Measurements from ENCODE around the gene FAM32A.

The FAM32A gene

GRCh38 chr19:16185123-16185767, at the start of gene FAM32A:
TSS of gene FAM32A (plus strand) at chr19:16185410. CDS start at chr19:16185443, 33 bp downstream.
- DNase-seq (ENCODE audit: low spot score), result peak; percentile 98

DNA sequence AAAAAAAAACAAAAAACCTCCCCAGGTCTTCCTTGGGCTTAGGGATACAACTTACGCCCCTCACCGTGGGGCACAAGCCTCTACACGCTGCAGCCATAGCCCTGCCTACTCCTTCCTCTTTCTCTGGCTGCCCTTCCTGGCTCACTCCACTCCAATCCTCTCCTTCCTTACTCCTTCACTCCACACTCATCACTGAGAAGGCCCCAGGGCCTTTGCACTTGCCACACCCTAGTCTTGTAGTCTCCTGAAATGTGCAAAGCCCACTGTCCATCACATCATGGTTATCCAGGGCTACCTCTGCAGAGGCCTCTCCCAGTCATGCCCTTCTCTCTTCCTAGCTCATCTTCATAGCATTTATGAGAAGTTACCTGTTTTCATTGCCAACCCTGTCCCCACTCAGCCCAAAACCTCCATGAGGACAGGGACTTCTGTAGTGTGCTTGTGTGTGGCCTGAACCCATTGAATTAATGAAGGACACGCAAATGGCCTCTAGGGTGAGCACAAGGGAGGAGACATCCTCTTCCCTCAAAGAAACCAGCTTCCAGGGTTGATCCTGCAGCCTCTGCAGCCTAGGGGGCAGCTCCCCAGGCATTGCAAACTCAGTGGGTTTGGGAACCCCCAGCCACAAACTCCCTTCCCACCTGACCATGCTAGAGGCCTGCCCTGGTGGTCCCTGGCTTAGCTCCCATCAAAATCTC, 49.6 kb upstream of the FAM32A start:
- no peak for DNase-seq (ENCODE audit: low spot score)

- no peak for DNase-seq (ENCODE audit: low spot score)
Measured at GRCh38 chr19:16136185-16136999, 48.8 kb upstream of the FAM32A start.

DNA sequence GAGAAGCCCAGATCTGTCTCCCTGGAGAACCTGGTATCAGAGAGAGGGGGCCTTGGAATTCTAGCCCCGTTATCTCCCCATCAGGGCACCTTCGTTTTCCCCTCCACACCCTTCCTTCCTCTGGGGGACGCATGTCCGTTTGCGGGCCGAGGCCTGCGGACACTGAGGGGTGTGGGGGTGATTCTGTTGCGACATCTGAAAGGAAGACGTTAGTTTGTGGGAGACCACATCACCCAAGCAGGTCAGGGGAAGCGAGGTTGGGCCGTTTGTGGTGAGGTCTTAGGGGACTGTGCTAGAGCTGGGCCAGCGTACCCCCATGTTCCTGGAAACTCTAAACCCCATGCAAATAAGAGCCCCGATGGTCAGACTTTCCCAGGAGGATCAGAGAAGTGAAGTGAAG, 45.5 kb upstream of the FAM32A start:
- no peak for DNase-seq (ENCODE audit: low spot score)

DNA sequence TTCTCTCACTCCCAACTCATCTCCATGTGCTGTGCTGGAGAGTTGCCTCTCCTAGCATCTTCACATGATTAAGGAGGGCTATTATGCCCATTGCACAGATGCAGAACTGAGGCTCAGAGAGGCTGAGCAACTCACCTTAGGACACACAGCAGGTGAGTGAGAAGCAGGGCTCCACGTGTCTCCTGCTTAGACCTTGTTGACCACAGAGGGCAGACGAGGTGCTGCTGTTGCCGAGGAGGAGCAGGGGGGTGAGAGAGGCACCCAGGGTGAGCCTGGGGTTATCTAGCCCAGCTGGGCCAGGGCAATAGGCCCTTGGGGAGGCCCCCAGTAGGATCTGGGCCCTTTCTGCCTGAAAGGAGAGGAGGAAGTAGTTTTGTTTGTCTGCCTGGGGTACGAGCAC, 44.2 kb upstream of the FAM32A start:
- DNase-seq (ENCODE audit: low spot score), result no peak

DNA sequence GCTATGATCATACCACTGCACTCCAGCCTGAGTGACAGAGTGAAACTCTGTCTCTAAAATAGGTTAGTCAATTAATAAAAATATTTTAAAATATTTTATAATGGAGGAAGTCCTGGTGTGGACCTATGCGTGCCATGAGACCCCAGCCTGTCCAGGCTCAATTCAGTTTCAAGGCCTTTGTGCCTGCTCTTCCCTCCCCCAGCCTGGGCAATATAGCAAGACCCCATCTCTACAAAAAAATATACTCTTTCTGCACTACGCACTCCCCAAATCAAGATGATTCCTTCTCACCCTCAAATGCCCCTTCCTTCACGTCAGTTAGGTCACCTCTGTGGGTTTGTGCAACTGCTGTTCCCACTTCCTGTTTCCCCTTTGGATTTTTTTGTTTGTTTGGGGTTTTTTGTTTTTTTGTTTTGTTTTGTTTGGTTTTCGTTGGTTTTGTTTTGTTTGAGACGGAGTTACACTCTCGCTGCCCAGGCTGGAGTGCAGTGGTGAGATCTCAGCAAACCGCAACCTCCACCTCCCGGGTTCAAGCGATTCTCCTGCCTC, 43.1 kb upstream of the FAM32A start:
- DNase-seq (ENCODE audit: low spot score), result no peak

DNA sequence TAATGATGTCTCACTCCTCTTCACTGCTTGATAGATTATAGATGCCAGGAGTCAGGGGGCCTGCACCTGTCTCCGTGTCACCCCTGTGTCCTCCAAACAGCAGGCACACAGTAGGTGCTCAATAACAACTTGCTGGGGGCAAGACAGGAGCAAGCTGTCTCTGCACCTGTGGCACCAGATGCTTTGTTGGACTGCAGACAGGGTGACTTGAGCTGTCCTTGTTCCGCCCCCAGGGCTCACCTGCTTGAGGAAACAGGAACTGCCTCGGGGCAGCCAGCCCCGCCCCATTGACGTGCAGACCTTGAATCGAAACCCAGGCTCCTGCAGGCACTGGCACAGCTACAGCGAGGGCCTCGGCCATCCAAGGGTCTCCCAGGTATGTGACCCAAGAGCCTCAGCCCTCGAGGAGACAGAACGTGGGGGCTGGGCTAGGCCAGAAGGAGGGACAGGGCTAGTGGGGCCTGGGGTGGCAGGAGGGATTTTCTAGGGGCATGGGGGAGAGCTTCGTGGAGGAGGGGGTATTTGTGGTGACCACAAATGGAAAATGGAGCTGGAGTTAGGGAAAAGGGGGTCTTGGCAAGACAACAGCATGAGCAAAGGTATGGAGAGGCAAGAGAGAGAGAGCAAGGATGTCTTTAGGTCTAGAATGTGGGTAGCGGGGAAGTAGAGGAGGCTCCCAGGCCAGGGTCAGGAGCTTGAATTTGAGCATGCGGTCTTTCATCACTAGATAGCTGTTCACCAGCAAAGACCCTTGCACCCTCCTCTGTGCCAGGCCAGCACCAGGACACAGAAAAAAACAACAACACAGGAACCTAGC, 41.6 kb upstream of the FAM32A start, which contains the start of gene HSH2D:
HSH2D (plus strand) TSS at position 287 of the 817 bp plus-strand sequence. CDS start 5,066 bp downstream, outside the sequence.
- no peak for DNase-seq (ENCODE audit: low spot score)

DNA sequence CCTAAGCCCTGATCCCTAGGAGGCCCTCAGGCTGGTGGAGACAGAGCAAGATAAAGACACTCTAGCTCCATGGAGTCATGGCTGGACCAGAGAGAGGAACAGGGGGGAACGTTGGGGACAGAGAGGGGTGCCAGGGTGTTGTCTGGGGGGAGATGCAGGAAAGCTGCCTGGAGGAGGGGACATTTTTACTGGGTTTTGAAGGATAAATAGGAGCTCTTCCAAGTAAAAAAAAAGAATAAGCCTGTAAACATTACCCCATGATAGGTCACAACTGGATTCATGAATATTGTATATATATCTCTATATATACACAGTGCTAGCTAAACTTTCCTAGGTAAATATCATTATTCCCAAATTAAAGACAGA, 41.0 kb upstream of the FAM32A start:
- DNase-seq (ENCODE audit: low spot score), result no peak

DNA sequence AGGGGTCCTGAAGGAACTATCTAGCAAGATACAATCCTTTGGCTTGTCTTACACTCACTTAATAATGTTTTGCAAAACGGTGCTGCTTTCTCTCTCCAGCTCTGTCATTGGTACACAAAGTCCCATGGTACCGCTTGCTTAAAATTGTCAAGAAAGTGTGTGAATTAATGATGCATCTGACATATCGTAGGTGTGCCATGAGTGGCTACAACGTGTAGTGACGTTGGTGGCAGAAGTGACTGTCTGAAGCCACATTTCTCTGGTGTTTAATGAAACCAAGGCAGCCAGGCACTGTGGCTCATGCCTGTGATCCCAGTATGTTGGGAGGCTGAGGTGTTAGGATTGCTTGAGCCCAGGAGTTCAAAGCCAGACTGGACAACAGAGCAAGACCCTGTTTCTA, 39.1 kb upstream of the FAM32A start:
- no peak for DNase-seq (ENCODE audit: low spot score)

DNA sequence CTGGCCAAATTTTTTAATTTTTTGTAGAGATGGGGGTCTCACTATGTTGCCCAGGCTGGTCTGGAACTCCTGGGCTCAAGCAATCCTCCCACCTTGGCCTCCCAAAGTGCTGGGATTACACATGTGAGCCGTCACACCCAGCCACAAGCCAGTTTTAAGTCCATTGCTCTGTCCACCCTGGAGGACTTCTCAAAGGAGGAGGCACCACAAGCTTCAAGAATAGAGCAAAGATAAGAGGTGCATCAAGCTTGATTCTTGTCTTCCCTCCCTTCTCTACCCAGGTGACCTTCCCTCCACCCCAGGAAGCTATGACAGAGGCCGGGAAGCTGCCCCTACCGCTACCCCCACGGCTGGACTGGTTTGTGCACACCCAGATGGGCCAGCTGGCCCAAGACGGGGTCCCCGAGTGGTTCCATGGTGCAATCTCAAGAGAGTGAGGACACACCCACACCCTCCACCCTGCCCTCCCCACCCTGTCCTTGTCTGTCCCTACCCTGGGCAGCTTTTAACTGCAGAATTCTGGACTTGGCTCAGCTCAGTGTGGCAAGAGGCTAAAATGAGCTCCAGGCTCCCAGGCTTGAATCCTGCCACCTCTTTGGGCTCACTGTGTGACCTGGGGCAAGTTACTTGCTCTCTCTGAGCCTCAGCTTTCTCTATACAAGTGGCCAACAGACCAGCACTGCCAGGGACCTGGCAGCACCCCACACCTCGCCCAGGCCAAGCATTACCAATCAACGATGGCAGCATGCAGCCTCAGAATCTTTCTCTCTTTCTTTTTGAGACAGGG, 36.6 kb upstream of the FAM32A start:
- no peak for DNase-seq (ENCODE audit: low spot score)

DNA sequence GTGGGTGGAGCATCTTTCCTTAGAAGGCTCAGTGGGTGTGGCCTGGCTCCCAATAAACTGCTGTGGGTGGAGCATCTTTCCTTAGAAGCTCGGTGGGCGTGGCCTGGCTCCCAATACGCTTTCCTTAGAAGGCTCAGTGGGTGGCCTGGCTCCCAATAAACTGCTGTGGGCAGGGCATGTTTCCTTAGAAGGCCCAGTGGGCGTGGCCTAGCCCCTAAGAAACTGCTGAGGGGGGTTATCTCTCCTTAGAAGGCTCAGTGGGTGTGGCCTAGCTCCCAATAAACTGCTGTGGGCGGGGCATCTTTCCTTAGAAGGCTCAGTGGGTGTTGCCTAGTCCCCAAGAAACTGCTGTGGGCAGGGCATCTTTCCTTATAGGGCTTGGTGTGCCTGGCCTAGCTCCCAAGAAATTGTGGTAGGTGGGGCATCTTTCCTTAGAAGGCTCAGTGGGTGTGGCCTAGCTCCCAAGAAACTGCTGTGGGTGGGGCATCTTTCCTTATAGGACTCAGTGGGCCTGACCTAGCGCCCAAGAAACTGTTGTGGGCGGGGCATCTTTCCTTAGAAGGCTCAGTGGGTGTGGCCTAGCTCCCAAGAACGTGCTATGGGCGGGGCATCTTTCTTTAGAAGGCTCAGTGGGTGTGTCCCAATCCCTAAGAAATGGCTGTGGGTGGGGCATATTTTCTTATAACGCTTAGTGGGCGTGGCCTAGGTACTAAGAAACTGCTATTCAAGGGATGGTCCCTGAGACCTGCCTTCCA, 31.5 kb upstream of the FAM32A start:
- no peak for DNase-seq (ENCODE audit: low spot score)

DNA sequence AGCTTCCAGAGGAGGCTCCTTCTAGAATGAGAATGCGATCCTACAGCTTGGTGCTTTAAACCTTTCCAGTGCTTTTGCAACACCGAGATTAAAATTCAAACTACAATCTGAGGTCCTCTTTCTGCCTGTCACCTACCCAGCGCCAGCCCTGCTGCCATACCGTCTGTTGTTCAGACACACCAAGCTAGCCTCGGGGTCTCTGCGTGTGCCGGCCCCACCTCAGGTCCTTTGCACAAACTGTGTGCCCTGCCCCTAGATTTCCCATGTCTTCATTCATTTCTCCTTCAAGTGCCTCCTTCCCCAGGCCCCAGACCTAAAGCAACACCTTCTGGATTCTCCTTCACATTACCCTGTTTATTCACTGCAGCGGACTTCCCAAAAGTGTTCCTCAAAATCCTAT, 30.7 kb upstream of the FAM32A start:
- DNase-seq (ENCODE audit: low spot score), result no peak

DNA sequence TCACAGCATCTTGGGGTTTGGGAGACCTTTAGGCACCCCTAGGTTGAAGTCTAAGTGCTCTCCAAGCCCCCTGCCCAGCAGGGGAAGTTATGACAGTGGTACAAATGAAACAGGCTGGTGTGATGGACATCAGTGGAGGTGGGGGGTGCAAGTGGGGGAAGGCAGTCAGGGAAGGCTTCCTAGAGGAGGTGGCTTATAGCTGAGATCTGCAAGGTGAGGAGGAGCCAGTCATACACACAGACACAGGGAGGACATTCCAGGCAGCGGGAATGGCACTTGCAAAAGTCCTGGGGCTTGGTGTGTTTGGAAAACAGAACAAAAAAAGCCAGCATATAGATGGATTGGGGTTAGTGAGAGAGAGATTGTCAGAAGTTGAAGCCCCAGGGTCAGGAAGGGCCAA, 30.1 kb upstream of the FAM32A start:
- DNase-seq (ENCODE audit: low spot score), result no peak

- DNase-seq (ENCODE audit: low spot score), result no peak
Measured at GRCh38 chr19:16156904-16157303, 28.3 kb upstream of the FAM32A start.

GRCh38 chr19:16157601-16158000, 27.6 kb upstream of the FAM32A start:
- no peak for DNase-seq (ENCODE audit: low spot score)

- DNase-seq (ENCODE audit: low spot score), result no peak
Measured at GRCh38 chr19:16159655-16160054, 25.6 kb upstream of the FAM32A start.

DNA sequence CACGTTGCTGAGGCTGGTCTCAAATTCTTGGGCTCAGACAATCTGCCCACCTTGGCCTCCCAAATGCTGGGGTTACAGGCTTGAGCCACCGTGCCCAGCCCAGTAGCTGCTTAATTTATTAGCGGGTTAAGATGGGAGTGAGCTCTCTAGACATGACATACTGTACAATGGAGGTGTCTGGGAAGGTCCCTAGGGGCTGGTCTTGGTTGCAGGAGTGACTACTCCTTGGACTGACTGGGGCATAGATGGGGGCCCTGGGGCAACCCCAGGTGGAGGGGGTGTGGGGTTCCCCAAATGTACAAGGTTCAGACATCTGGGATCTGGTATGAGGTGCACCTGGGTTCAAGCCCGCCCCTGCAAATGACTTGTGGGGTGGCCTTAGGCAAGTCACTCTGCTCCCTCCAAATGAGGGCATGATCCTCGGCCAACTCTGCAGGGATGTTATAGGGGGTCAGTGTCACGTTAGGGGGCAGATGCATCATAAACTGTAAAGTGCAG, 24.7 kb upstream of the FAM32A start:
- DNase-seq (ENCODE audit: low spot score), result no peak

DNA sequence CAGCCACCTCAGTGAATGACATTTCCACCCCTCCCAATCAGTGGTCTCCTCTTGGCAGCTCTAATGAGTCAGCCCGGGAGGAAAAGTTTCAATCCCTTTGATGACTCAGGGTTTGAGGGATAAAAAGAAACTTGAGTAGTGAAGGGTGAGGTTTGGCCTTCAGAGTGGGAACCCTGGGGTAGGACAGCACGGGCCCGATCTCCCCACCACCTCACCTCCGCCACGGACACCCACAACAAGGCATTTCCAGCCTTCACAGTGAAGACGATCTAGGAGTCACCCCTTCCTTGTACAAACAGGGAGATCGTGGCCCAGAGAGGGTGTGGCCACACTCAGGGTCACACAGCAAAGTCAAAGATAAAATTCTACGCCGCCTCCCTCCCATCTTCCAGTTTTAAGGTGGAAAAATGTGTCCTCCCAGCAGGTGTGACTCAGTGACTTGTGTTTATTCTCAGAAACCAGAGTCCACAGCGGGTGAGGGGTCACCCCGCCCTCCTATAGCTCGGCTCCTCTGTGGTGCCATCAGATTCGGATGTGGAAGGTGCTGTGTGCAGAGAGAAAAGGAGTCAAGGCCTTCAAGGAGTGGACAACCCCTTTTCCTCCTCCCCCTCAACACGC, 24.2 kb upstream of the FAM32A start:
- no peak for DNase-seq (ENCODE audit: low spot score)

- DNase-seq (ENCODE audit: low spot score), result no peak
Measured at GRCh38 chr19:16161840-16162239, 23.4 kb upstream of the FAM32A start.
